GM12873 (cell line): Measurements from ENCODE around the gene CACNG6.

ENCODE experiments used
- CTCF ChIP-seq: IDR thresholded peaks from 2 replicates; pipeline ENCODE4 v1.5.1; 2012; ENCODE audit warnings: low read depth, mild to moderate bottlenecking, moderate library complexity, low read length, control low read depth; ENCODE audit not compliant: insufficient read depth; ENCODE audit errors: missing control alignments

CACNG6 gene

GRCh38 chr19:53982611-53983010, 8.8 kb upstream of the CACNG6 start:
- TF ChIP-seq CTCF = no peak

GRCh38 chr19:53983457-53984289, 7.8 kb upstream of the CACNG6 start:
- TF ChIP-seq CTCF = no peak

- TF ChIP-seq CTCF = no peak
Measured at GRCh38 chr19:53985863-53986262, 5.6 kb upstream of the CACNG6 start.

- no peak for TF ChIP-seq CTCF
Measured at GRCh38 chr19:53988981-53989380, 2.5 kb upstream of the CACNG6 start.

GRCh38 chr19:53989600-53990533, 1.6 kb upstream of the CACNG6 start:
- TF ChIP-seq CTCF = no peak

GRCh38 chr19:53992211-53992610, 774 bp downstream of the CACNG6 start:
- TF ChIP-seq CTCF = no peak

- no peak for TF ChIP-seq CTCF
Measured at GRCh38 chr19:53992815-53993214, 1.4 kb downstream of the CACNG6 start.
